Sigmoid colon (tissue), 4 donors: Measurements from ENCODE around the gene AATK.

Experiments used
- CTCF ChIP-seq, 4 experiments: fragments of 450-650 bp in 3 of 4; fragments of 200-600 bp in 1 of 4; IDR thresholded peaks; one replicate each; pipeline ENCODE4 v1.5.1; 2016 to 2019; ENCODE audit warnings: antibody characterized with exemption in 4 of 4, mild to moderate bottlenecking in 3 of 4, moderate library complexity in 2 of 4
- EP300 ChIP-seq, 4 donors: sonication (generic); formaldehyde crosslinking; IDR thresholded peaks; one replicate each; pipeline ENCODE4 v1.6.1; 2017; ENCODE audit warnings: antibody characterized with exemption in 4 of 4
- POLR2A ChIP-seq, 2 donors: fragments of 450-650 bp; IDR thresholded peaks; one replicate each; pipeline ENCODE4 v1.6.1; 2016; ENCODE audit warnings: antibody characterized with exemption in 2 of 2, mild to moderate bottlenecking in 2 of 2, moderate library complexity in 2 of 2
- POLR2AphosphoS5 ChIP-seq, 4 donors: sonication (generic); formaldehyde crosslinking; IDR thresholded peaks; one replicate each; pipeline ENCODE4 v1.6.1; 2017; ENCODE audit warnings: antibody characterized with exemption in 4 of 4

DNA sequence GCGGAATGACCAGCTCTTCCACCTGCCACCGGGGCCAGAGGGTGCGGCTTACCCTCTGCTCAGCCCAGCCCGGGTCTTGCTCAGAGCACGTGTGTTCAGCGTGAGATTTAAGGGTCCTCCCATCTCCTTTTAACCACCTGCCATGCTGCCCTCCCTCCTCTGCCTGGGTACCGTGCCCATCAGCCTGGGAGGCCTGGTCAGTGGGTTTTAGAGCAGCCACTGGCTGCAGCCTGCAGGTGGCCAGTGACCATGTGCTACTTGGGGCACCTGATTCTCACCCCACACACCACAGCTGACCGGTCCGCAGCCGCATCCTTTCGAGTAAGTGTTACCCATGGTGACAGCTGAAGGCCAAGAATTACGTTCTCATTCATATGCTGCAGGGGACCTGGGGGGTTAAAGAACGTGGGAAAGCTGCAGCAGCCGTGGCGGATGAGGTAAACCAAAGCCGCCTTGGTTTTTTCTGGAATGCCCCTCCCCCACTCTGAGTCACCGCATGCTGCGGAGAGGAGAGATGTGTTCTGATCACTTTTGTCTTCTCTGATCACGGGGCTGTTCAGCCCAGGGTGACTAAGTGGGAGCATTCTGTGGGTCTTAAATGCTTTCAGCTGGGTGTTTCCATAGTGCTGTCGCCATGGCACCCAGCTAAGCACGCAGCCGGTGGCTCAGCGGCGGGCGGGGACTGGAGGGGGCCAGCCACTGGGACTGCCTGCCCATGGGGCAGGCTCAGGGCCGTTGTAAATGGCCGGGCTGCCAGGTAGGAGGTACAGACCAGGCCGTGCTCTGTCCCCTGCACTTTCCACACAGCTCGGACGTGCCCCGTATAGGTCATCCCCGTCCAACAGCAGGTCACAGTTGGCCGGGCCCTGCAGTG, 71.3 kb downstream of the AATK start:
- TF ChIP-seq CTCF (IDR thresholded peaks at IDR 0.05) (no peak), EP300 (IDR thresholded peaks at IDR 0.05) (peak in 2 of 4 donors; percentile 69 to 95), POLR2A (IDR thresholded peaks at IDR 0.05) (no peak), POLR2AphosphoS5 (IDR thresholded peaks at IDR 0.05) (peak in 3 of 4 donors; percentile 55 to 93 (median 65))
